MM.1S (cell line): Measurements from ENCODE around the gene RASA1.
"Not testable (repeated sequence)": the region's sequence is repeated elsewhere in the genome, so short reads cannot be mapped to it uniquely, and the experiment has no call there.

Experiments used
- DNase-seq: peaks from one replicate; pipeline ENCODE4 v3.0.0-alpha.2; 2015
- H2AFZ ChIP-seq: fragments of 300-600 bp; sonication (generic); 2 replicates; pipeline ENCODE4 v1.6.0; 2016; ENCODE audit warnings: antibody characterized with exemption, low read length
- H3F3A ChIP-seq: fragments of 300-600 bp; sonication (generic); 2 replicates; pipeline ENCODE4 v1.6.1; 2016; ENCODE audit warnings: mild to moderate bottlenecking, antibody characterized with exemption, low read length, moderate library complexity, mixed read lengths; ENCODE audit not compliant: insufficient read depth
- H3K27ac ChIP-seq: fragments of 300-600 bp; sonication (generic); 2 replicates; pipeline ENCODE4 v1.5.1; 2016; ENCODE audit warnings: mild to moderate bottlenecking, low read length
- H3K27me3 ChIP-seq: fragments of 300-600 bp; sonication (generic); replicated peaks from 2 replicates; pipeline ENCODE4 v1.6.0; 2016; ENCODE audit warnings: low read length; ENCODE audit not compliant: insufficient read depth
- H3K36me3 ChIP-seq: fragments of 300-600 bp; sonication (generic); replicated peaks from 2 replicates; pipeline ENCODE4 v1.6.1; 2016; ENCODE audit warnings: mild to moderate bottlenecking, low read length, mixed read lengths; ENCODE audit not compliant: insufficient read depth
- H3K4me1 ChIP-seq: fragments of 300-600 bp; sonication (generic); 2 replicates; pipeline ENCODE4 v1.6.1; 2016; ENCODE audit warnings: low read length, mixed read lengths
- H3K4me2 ChIP-seq: fragments of 300-600 bp; sonication (generic); 2 replicates; pipeline ENCODE4 v1.6.0; 2016; ENCODE audit warnings: low read depth, low read length
- H3K4me3 ChIP-seq: fragments of 300-600 bp; sonication (generic); 2 replicates; pipeline ENCODE4 v1.5.1; 2016; ENCODE audit warnings: low read length, mixed read lengths
- H3K79me2 ChIP-seq: fragments of 300-600 bp; sonication (generic); 2 replicates; pipeline ENCODE4 v1.6.1; 2016; ENCODE audit warnings: mixed run types, low read length, mixed read lengths
- H3K9ac ChIP-seq: fragments of 300-600 bp; sonication (generic); 2 replicates; pipeline ENCODE4 v1.6.1; 2016; ENCODE audit warnings: low read length, mixed read lengths
- H3K9me2 ChIP-seq: fragments of 300-600 bp; sonication (generic); replicated peaks from 2 replicates; pipeline ENCODE4 v1.6.1; 2016; ENCODE audit warnings: mild to moderate bottlenecking, low read length, mixed read lengths; ENCODE audit not compliant: insufficient read depth
- H3K9me3 ChIP-seq: fragments of 300-600 bp; sonication (generic); replicated peaks from 2 replicates; pipeline ENCODE4 v1.6.1; 2016; ENCODE audit warnings: mild to moderate bottlenecking, low read length, mixed read lengths; ENCODE audit not compliant: insufficient read depth
- H4K20me1 ChIP-seq: fragments of 300-600 bp; sonication (generic); 2 replicates; pipeline ENCODE4 v1.6.1; 2016; ENCODE audit warnings: mild to moderate bottlenecking, low read length, moderate library complexity, mixed read lengths; ENCODE audit not compliant: insufficient read depth
- CTCF ChIP-seq: fragments of 300-600 bp; sonication (generic); IDR thresholded peaks from 2 replicates; pipeline ENCODE4 v1.5.1; 2016; ENCODE audit warnings: antibody characterized with exemption, low read length, mixed read lengths
- EZH2 ChIP-seq: fragments of 300-600 bp; sonication (generic); optimal IDR thresholded peaks from 2 replicates; pipeline ENCODE3; 2017; ENCODE audit warnings: low read depth, mild to moderate bottlenecking, antibody characterized with exemption, low read length, mixed read lengths
- EZH2phosphoT487 ChIP-seq: fragments of 300-600 bp; sonication (generic); IDR thresholded peaks from 2 replicates; pipeline ENCODE4 v1.6.1; 2018; ENCODE audit warnings: antibody characterized with exemption, low read length

RASA1 gene

GRCh38 chr5:87282269-87282668, 14.6 kb downstream of the RASA1 start:
- Histone ChIP-seq H3K4me3 (no peak overlapping the region), H3K79me2 (peaks cover 89% of the 10 kb centered on the region), H3K4me2 (0 out of 2 replicates have a peak overlapping the region, but pooled peaks have one; percentile 3), H3K9me3 (no peaks in the 10 kb centered on the region), H3F3A (no peaks in the 10 kb centered on the region; the same call in 1 of the 2 replicates), H4K20me1 (no peaks in the 10 kb centered on the region), H3K27me3 (no peaks in the 10 kb centered on the region), H2AFZ (no peak overlapping the region), H3K36me3 (no peaks in the 10 kb centered on the region; the same call in 1 of the 2 replicates), H3K9me2 (no peaks in the 10 kb centered on the region), H3K9ac (no peak overlapping the region), H3K27ac (peak overlapping the region; percentile 11; the same call in 1 of the 2 replicates), H3K4me1 (peaks cover 12% of the 10 kb centered on the region)
- DNase-seq: peak; percentile 46
- TF ChIP-seq CTCF (no peak), EZH2 (no peak), EZH2phosphoT487 (no peak)

GRCh38 chr5:87287266-87287665, 19.6 kb downstream of the RASA1 start:
- DNase-seq, H3K9me2 ChIP-seq, H3K4me1 ChIP-seq, H4K20me1 ChIP-seq, H3K27me3 ChIP-seq, H2AFZ ChIP-seq, H3K4me3 ChIP-seq, H3F3A ChIP-seq, H3K36me3 ChIP-seq, H3K9me3 ChIP-seq, H3K27ac ChIP-seq, H3K9ac ChIP-seq, H3K4me2 ChIP-seq: not testable (repeated sequence)
- peaks cover 82% of the 10 kb centered on the region for H3K79me2 ChIP-seq

GRCh38 chr5:87298692-87299362, 31.1 kb downstream of the RASA1 start:
- TF ChIP-seq CTCF: no peak
- no peak for TF ChIP-seq EZH2
- TF ChIP-seq EZH2phosphoT487: no peak
- no peak for DNase-seq
- Histone ChIP-seq H3K79me2 (peaks cover 92% of the 10 kb centered on the region), H3K36me3 (no peaks in the 10 kb centered on the region), H3K9ac (no peak overlapping the region), H2AFZ (no peak overlapping the region), H4K20me1 (peaks cover 8% of the 10 kb centered on the region; the same call in 1 of the 2 replicates), H3K27ac (no peak overlapping the region), H3K4me2 (no peak overlapping the region), H3F3A (no peaks in the 10 kb centered on the region), H3K4me1 (peaks cover 17% of the 10 kb centered on the region), H3K27me3 (no peaks in the 10 kb centered on the region), H3K4me3 (no peak overlapping the region), H3K9me2 (no peaks in the 10 kb centered on the region), H3K9me3 (no peaks in the 10 kb centered on the region)

- peaks cover 17% of the 10 kb centered on the region for H3K4me1 ChIP-seq
- TF ChIP-seq CTCF: no peak
- TF ChIP-seq EZH2phosphoT487: no peak
- TF ChIP-seq EZH2: no peak
- no peak overlapping the region for H3K27ac ChIP-seq
- no peak overlapping the region for H3K9ac ChIP-seq
- H3K27me3 ChIP-seq: no peaks in the 10 kb centered on the region
- H3K4me2 ChIP-seq: no peak overlapping the region
- H3K9me2 ChIP-seq: no peaks in the 10 kb centered on the region
- peaks cover 8% of the 10 kb centered on the region; the same call in 1 of the 2 replicates for H4K20me1 ChIP-seq
- H3F3A ChIP-seq: no peaks in the 10 kb centered on the region
- no peak for DNase-seq
- no peak overlapping the region for H3K4me3 ChIP-seq
- no peaks in the 10 kb centered on the region for H3K9me3 ChIP-seq
- no peak overlapping the region for H2AFZ ChIP-seq
- peaks cover 3% of the 10 kb centered on the region; the same call in 1 of the 2 replicates for H3K36me3 ChIP-seq
- H3K79me2 ChIP-seq: peaks cover 92% of the 10 kb centered on the region
Measured at GRCh38 chr5:87300176-87300575, 32.5 kb downstream of the RASA1 start.
